B cell (primary cell): ENCODE results near the gene VLDLR. TPM values are rescaled to one million over a fixed set of nuclear protein-coding genes. Genes with fewer than 3 reads are reported as not detected.

Experiments used
- ATAC-seq: fragments of 200-7000 bp; cut with Tn5 transposase; one replicate; pipeline ENCODE4 v1.10.0; 2021; ENCODE audit warnings: low read depth, mild to moderate bottlenecking, moderate number of reproducible peaks, moderate library complexity
- CTCF ChIA-PET: fragments of 350-600 bp; sonication (Branson Sonifier 250); formaldehyde crosslinking; loops from one replicate; lab custom pipeline; 2021; ENCODE audit warnings: antibody characterized with exemption, inconsistent platforms; lab: Charles Lee
- POLR2A ChIA-PET: fragments of 350-600 bp; sonication (Branson Sonifier 250); formaldehyde crosslinking; loops from one replicate; lab custom pipeline; 2021; ENCODE audit warnings: antibody characterized with exemption; lab: Charles Lee
- DNase-seq: peaks from one replicate; pipeline ENCODE4 v3.0.0; 2013
- H2AFZ ChIP-seq: 2 replicates; pipeline ENCODE4 v1.6.1; 2012; ENCODE audit warnings: mild to moderate bottlenecking, low read depth, low read length; ENCODE audit not compliant: insufficient read depth, poor library complexity, severe bottlenecking
- H3K27ac ChIP-seq, 2 donors: 1 replicate in 1 of 2; 2 replicates in 1 of 2; pipeline ENCODE4 v1.5.1; 2012 to 2013; ENCODE audit warnings: low read length in 2 of 2, mild to moderate bottlenecking in 2 of 2, moderate library complexity in 1 of 2
- H3K27me3 ChIP-seq, 4 experiments: fragments of 200-600 bp in 1 of 4; sonication (generic) in 1 of 4; replicated peaks in 1 of 4; 1 replicate in 2 of 4; 2 replicates in 2 of 4; pipeline versions ENCODE4 v1.6.1 to v1.7.0; 2013 to 2016; ENCODE audit warnings: low read length in 3 of 4, mild to moderate bottlenecking in 2 of 4, mixed read lengths in 1 of 4, moderate library complexity in 1 of 4; ENCODE audit not compliant: insufficient read depth in 4 of 4, control insufficient read depth in 3 of 4; ENCODE audit errors: control extremely low read depth in 1 of 4
- H3K36me3 ChIP-seq, 2 experiments: replicated peaks in 1 of 2; 1 replicate in 1 of 2; 2 replicates in 1 of 2; pipeline versions ENCODE4 v1.6.1 to v1.7.1; 2013; ENCODE audit warnings: low read length in 1 of 2; ENCODE audit not compliant: insufficient read depth in 2 of 2, control insufficient read depth in 1 of 2; ENCODE audit errors: control extremely low read depth in 1 of 2, extremely low read depth in 1 of 2
- H3K4me1 ChIP-seq, 2 donors: fragments of 200-600 bp in 1 of 2; sonication (generic) in 1 of 2; 1 replicate in 1 of 2; 2 replicates in 1 of 2; pipeline versions ENCODE4 v1.5.1 to v1.6.1; 2013 to 2017; ENCODE audit warnings: low read length in 2 of 2; ENCODE audit not compliant: control insufficient read depth in 2 of 2, insufficient read depth in 2 of 2
- H3K4me2 ChIP-seq: replicated peaks from 2 replicates; pipeline ENCODE3; 2012; ENCODE audit warnings: mild to moderate bottlenecking, low read depth, low read length; ENCODE audit not compliant: poor library complexity, severe bottlenecking
- H3K4me3 ChIP-seq, 5 experiments: fragments of 200-600 bp in 1 of 5; sonication (generic) in 1 of 5; 1 replicate in 3 of 5; 2 replicates in 2 of 5; pipeline versions ENCODE4 v1.5.1 to v1.7.0; 2011 to 2016; ENCODE audit warnings: low read length in 4 of 5, mild to moderate bottlenecking in 4 of 5, low read depth in 2 of 5, control low read depth in 1 of 5, moderate library complexity in 1 of 5; ENCODE audit not compliant: insufficient read depth in 1 of 5; ENCODE audit errors: control extremely low read depth in 1 of 5, extremely low read depth in 1 of 5
- H3K79me2 ChIP-seq: fragments of 200-600 bp; sonication (generic); one replicate; pipeline ENCODE4 v1.6.0; 2016; ENCODE audit warnings: low read length; ENCODE audit not compliant: control insufficient read depth, insufficient read depth
- H3K9ac ChIP-seq: fragments of 200-600 bp; sonication (generic); 2 replicates; pipeline ENCODE4 v1.6.1; 2017; ENCODE audit warnings: mild to moderate bottlenecking, low read length, moderate library complexity
- H3K9me3 ChIP-seq, 3 donors: one replicate each; pipeline versions ENCODE4 v1.6.1 to v1.7.1; 2013; ENCODE audit warnings: low read length in 2 of 3; ENCODE audit not compliant: control insufficient read depth in 2 of 3, insufficient read depth in 1 of 3; ENCODE audit errors: control extremely low read depth in 1 of 3
- H4K20me1 ChIP-seq: 2 replicates; pipeline ENCODE4 v1.6.0; 2012; ENCODE audit warnings: mild to moderate bottlenecking, low read length; ENCODE audit not compliant: insufficient read depth, control insufficient read depth, poor library complexity, severe bottlenecking
- H3K27ac Mint-ChIP-seq: one replicate; pipeline ENCODE4 v1.8.0; 2021; ENCODE audit warnings: mixed read lengths
- H3K27me3 Mint-ChIP-seq: one replicate; pipeline ENCODE4 v1.8.0; 2021; ENCODE audit warnings: mixed read lengths
- H3K4me1 Mint-ChIP-seq: one replicate; pipeline ENCODE4 v1.8.0; 2021; ENCODE audit warnings: mixed read lengths
- H3K4me3 Mint-ChIP-seq: one replicate; pipeline ENCODE4 v1.8.0; 2021; ENCODE audit warnings: mixed read lengths
- H3K9me3 Mint-ChIP-seq: one replicate; pipeline ENCODE4 v1.8.0; 2022; ENCODE audit warnings: mixed read lengths; ENCODE audit not compliant: insufficient read depth
- EZH2 ChIP-seq: IDR thresholded peaks from 2 replicates; pipeline ENCODE4 v1.6.1; 2012; ENCODE audit warnings: borderline replicate concordance, low read depth, mild to moderate bottlenecking, moderate library complexity, low read length; ENCODE audit not compliant: insufficient read depth, poor library complexity, severe bottlenecking
- WGBS: methylation state at CpG from one replicate; pipeline ENCODE4 v1.1.5; 2013; ENCODE audit warnings: missing lambda C conversion rate; ENCODE audit not compliant: insufficient coverage; 5-methylcytosine and 5-hydroxymethylcytosine counted together
- intact Hi-C: fragments of 100-400 bp; cut with micrococcal nuclease; formaldehyde crosslinking; loops from one replicate; pipeline ENCODE4 v1.10.0; 2022
- polyA plus RNA-seq: library from polyadenylated mRNA; depleted of rRNA; stranded (reverse); fragments of >200 nt; gene quantifications from 2 replicates; pipeline ENCODE4 v1.2.3, GENCODE V29; 2012
- total RNA-seq, 2 donors: library from RNA; stranded (reverse); fragments of 120-200 nt in 1 of 2; gene quantifications; 1 replicate in 1 of 2; 2 replicates in 1 of 2; pipeline versions ENCODE4 v1.2.3 to v1.2.4, GENCODE V29; 2013 to 2022
- TF ChIP-seq, protein P1 (sequence below): fragments of 200-600 bp; IDR thresholded peaks from one replicate; pipeline ENCODE4 v1.8.0; 2022; ENCODE audit warnings: antibody characterized with exemption, mild to moderate bottlenecking

Gene VLDLR
- total and polyA plus RNA-seq, 2 donors (not counting 1 experiment from before 2014, with no cell fraction given) = 0.03 TPM; not detected in 1

DNA sequence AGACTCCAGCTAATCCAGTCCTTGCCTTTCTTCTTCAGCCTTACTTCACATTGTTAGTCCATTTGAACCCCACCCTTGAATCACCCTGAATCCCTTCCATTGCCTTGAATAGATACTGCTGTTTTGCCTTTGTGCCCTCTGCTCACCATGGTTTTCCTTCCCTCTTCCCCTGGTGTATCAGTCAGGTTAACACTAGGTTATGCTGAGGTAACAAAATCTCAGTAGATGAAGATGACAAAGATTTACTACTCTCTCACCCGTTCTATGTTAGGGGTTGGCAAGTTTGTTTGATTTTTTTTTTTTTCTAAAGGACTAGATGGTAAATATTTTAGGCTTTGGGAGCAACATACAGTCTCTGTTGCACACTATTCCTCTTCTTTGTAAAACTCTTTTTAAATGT lies 3.3 kb upstream of the VLDLR start:
- Mint-ChIP-seq H3K4me3 (no peak overlapping the region), H3K9me3 (peaks cover 2% of the 10 kb centered on the region), H3K27ac (no peak overlapping the region), H3K27me3 (peaks cover 58% of the 10 kb centered on the region), H3K4me1 (peaks cover 14% of the 10 kb centered on the region)
- Histone ChIP-seq H3K4me2 (no peak overlapping the region), H3K9me3 (peaks cover 0 to 3% (median 0%) of the 10 kb centered on the region in 3 donors), H3K27me3 (peaks cover 0 to 41% (median 9%) of the 10 kb centered on the region in 4 experiments), H3K4me1 (peaks cover 15 to 18% of the 10 kb centered on the region in 2 donors), H3K27ac (no peak overlapping the region), H3K79me2 (no peaks in the 10 kb centered on the region), H3K4me3 (no peak overlapping the region), H3K9ac (no peak overlapping the region), H4K20me1 (no peaks in the 10 kb centered on the region), H2AFZ (no peak overlapping the region), H3K36me3 (no peaks in the 10 kb centered on the region)
- no CpG with 5 or more reads among the region's 1 CpG for WGBS
- ATAC-seq (no peak), DNase-seq (no peak)
- POLR2A ChIA-PET = no interaction called here
- intact Hi-C loops = no loop called here
- CTCF ChIA-PET = no interaction called here
- TF ChIP-seq, protein P1, sequence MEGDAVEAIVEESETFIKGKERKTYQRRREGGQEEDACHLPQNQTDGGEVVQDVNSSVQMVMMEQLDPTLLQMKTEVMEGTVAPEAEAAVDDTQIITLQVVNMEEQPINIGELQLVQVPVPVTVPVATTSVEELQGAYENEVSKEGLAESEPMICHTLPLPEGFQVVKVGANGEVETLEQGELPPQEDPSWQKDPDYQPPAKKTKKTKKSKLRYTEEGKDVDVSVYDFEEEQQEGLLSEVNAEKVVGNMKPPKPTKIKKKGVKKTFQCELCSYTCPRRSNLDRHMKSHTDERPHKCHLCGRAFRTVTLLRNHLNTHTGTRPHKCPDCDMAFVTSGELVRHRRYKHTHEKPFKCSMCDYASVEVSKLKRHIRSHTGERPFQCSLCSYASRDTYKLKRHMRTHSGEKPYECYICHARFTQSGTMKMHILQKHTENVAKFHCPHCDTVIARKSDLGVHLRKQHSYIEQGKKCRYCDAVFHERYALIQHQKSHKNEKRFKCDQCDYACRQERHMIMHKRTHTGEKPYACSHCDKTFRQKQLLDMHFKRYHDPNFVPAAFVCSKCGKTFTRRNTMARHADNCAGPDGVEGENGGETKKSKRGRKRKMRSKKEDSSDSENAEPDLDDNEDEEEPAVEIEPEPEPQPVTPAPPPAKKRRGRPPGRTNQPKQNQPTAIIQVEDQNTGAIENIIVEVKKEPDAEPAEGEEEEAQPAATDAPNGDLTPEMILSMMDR = no peak
- TF ChIP-seq EZH2 = no peak

- Mint-ChIP-seq H3K4me3 (peak overlapping the region; percentile 87), H3K9me3 (peaks cover 2% of the 10 kb centered on the region), H3K27me3 (peaks cover 68% of the 10 kb centered on the region), H3K4me1 (peaks cover 20% of the 10 kb centered on the region), H3K27ac (no peak overlapping the region)
- H3K9ac ChIP-seq = peak overlapping the region; percentile 58
- WGBS = 5% methylated on average over 62 of the region's 66 CpGs
- DNase-seq (peak; percentile 15), ATAC-seq (peak; percentile 33)
- peaks cover 0 to 6% (median 0%) of the 10 kb centered on the region in 3 donors for H3K9me3 ChIP-seq
- no peak overlapping the region for H3K27ac ChIP-seq
- TF ChIP-seq, protein P1 = no peak
- TF ChIP-seq EZH2 = no peak
- H4K20me1 ChIP-seq = no peaks in the 10 kb centered on the region
- CTCF ChIA-PET = no interaction called here
- intact Hi-C loops = no loop called here
- H3K4me1 ChIP-seq = peaks cover 17 to 24% of the 10 kb centered on the region in 2 donors
- peak overlapping the region; percentile 85 for H3K4me2 ChIP-seq
- no peaks in the 10 kb centered on the region for H3K36me3 ChIP-seq
- H3K4me3 ChIP-seq = peak overlapping the region in 3 of 5 experiments; percentile 44 to 60 (median 50)
- POLR2A ChIA-PET = no interaction called here
- H2AFZ ChIP-seq = peak overlapping the region; percentile 67
- no peaks in the 10 kb centered on the region for H3K79me2 ChIP-seq
- peaks cover 0 to 53% (median 25%) of the 10 kb centered on the region in 4 experiments for H3K27me3 ChIP-seq
Observed at GRCh38 chr9:2620919-2621721, 467 bp upstream of the VLDLR start.
